WTC11 (cell line): ENCODE data around the gene IRAK4. TPM values are rescaled to one million over a fixed set of nuclear protein-coding genes. Genes with fewer than 3 reads are reported as not detected.
A peak's percentile ranks its signal among the peaks of the same experiment; 100 is the strongest.

Experiments used
- CREB1 ChIP-seq: sonication (generic); formaldehyde crosslinking; IDR thresholded peaks from 2 replicates; pipeline ENCODE4 v1.8.0; 2023; ENCODE audit warnings: mild to moderate bottlenecking, missing genetic modification reagents
- ESRRA ChIP-seq: sonication (generic); formaldehyde crosslinking; IDR thresholded peaks from 2 replicates; pipeline ENCODE4 v1.8.1; 2022; ENCODE audit warnings: mild to moderate bottlenecking, missing genetic modification reagents, borderline replicate concordance
- GABPB1 ChIP-seq: sonication (generic); formaldehyde crosslinking; IDR thresholded peaks from 2 replicates; pipeline ENCODE4 v1.8.1; 2023; ENCODE audit warnings: mild to moderate bottlenecking, missing genetic modification reagents
- IRF2 ChIP-seq: sonication (generic); formaldehyde crosslinking; IDR thresholded peaks from 2 replicates; pipeline ENCODE4 v1.8.0; 2022; ENCODE audit warnings: low read depth, missing genetic modification reagents, borderline replicate concordance
- MXD4 ChIP-seq: fragments of 250-450 bp; sonication (Bioruptor Pico); IDR thresholded peaks from 2 replicates; pipeline ENCODE4 v1.8.0; 2021; ENCODE audit warnings: mild to moderate bottlenecking, moderate library complexity, borderline replicate concordance
- MYBL2 ChIP-seq: sonication (generic); formaldehyde crosslinking; IDR thresholded peaks from 2 replicates; pipeline ENCODE4 v1.8.1; 2023; ENCODE audit warnings: mild to moderate bottlenecking, moderate library complexity, missing genetic modification reagents
- NFATC4 ChIP-seq: fragments of 250-450 bp; sonication (Bioruptor Pico); IDR thresholded peaks from 2 replicates; pipeline ENCODE4 v1.9.0; 2021; ENCODE audit warnings: mild to moderate bottlenecking
- NR3C1 ChIP-seq: sonication (generic); formaldehyde crosslinking; conservative IDR thresholded peaks from 2 replicates; pipeline ENCODE4 v1.8.1; 2023; ENCODE audit warnings: low read depth, mild to moderate bottlenecking, missing genetic modification reagents
- PRRX2 ChIP-seq: fragments of 250-450 bp; sonication (Bioruptor Pico); IDR thresholded peaks from 2 replicates; pipeline ENCODE4 v1.8.0; 2021; ENCODE audit warnings: mild to moderate bottlenecking
- SMAD4 ChIP-seq: sonication (generic); formaldehyde crosslinking; IDR thresholded peaks from 2 replicates; pipeline ENCODE4 v1.8.0; 2022; ENCODE audit warnings: mild to moderate bottlenecking, missing genetic modification reagents
- SP1 ChIP-seq: sonication (generic); formaldehyde crosslinking; conservative IDR thresholded peaks from 2 replicates; pipeline ENCODE4 v1.8.1; 2022; ENCODE audit warnings: missing genetic modification reagents
- TP53 ChIP-seq: sonication (generic); formaldehyde crosslinking; IDR thresholded peaks from 2 replicates; pipeline ENCODE4 v1.8.1; 2023; ENCODE audit warnings: mild to moderate bottlenecking, missing genetic modification reagents
- ZNF219 ChIP-seq: sonication (generic); formaldehyde crosslinking; IDR thresholded peaks from 2 replicates; pipeline ENCODE4 v1.8.0; 2023; ENCODE audit warnings: missing genetic modification reagents, mild to moderate bottlenecking, borderline replicate concordance
- ZNF416 ChIP-seq: fragments of 250-450 bp; sonication (Bioruptor Pico); IDR thresholded peaks from 2 replicates; pipeline ENCODE4 v1.9.0; 2021; ENCODE audit warnings: mild to moderate bottlenecking, inconsistent platforms
- total RNA-seq: library from RNA; stranded (reverse); gene quantifications from 3 replicates; pipeline ENCODE4 v1.2.3, GENCODE V29; 2021
- TF ChIP-seq, protein P1 (sequence below): fragments of 250-450 bp; sonication (Bioruptor Pico); IDR thresholded peaks from 2 replicates; pipeline ENCODE4 v1.9.0; 2021; ENCODE audit warnings: mild to moderate bottlenecking
- TF ChIP-seq, protein P2 (sequence below): fragments of 250-450 bp; sonication (Bioruptor Pico); IDR thresholded peaks from 2 replicates; pipeline ENCODE4 v1.8.0; 2021; ENCODE audit warnings: mild to moderate bottlenecking
- TF ChIP-seq, protein P3 (sequence below): sonication (generic); formaldehyde crosslinking; IDR thresholded peaks from 2 replicates; pipeline ENCODE4 v1.8.1; 2022; ENCODE audit warnings: low read depth, missing genetic modification reagents, borderline replicate concordance
- TF ChIP-seq, protein P4 (sequence below): sonication (generic); formaldehyde crosslinking; IDR thresholded peaks from 2 replicates; pipeline ENCODE4 v1.8.1; 2023; ENCODE audit warnings: mild to moderate bottlenecking, missing genetic modification reagents, moderate library complexity
- TF ChIP-seq, protein P5 (sequence below): sonication (generic); formaldehyde crosslinking; IDR thresholded peaks from 2 replicates; pipeline ENCODE4 v1.8.0; 2022; ENCODE audit warnings: missing genetic modification reagents
- TF ChIP-seq, protein P6 (sequence below): sonication (generic); formaldehyde crosslinking; IDR thresholded peaks from 2 replicates; pipeline ENCODE4 v1.8.1; 2022; ENCODE audit warnings: mild to moderate bottlenecking, missing genetic modification reagents, moderate library complexity, borderline replicate concordance
- TF ChIP-seq, protein P7 (sequence below): fragments of 250-450 bp; sonication (Bioruptor Pico); IDR thresholded peaks from 2 replicates; pipeline ENCODE4 v2.1.2; 2022; ENCODE audit warnings: mild to moderate bottlenecking, moderate library complexity
- TF ChIP-seq, protein P8 (sequence below): fragments of 250-450 bp; sonication (Bioruptor Pico); IDR thresholded peaks from 2 replicates; pipeline ENCODE4 v1.9.0; 2021; ENCODE audit warnings: mild to moderate bottlenecking
- TF ChIP-seq, protein P9 (sequence below): sonication (generic); formaldehyde crosslinking; IDR thresholded peaks from 2 replicates; pipeline ENCODE4 v1.8.1; 2022; ENCODE audit warnings: missing genetic modification reagents, borderline replicate concordance

IRAK4 gene
- total RNA-seq, 1 experiment from 2014 or later, result 6.5 TPM

DNA sequence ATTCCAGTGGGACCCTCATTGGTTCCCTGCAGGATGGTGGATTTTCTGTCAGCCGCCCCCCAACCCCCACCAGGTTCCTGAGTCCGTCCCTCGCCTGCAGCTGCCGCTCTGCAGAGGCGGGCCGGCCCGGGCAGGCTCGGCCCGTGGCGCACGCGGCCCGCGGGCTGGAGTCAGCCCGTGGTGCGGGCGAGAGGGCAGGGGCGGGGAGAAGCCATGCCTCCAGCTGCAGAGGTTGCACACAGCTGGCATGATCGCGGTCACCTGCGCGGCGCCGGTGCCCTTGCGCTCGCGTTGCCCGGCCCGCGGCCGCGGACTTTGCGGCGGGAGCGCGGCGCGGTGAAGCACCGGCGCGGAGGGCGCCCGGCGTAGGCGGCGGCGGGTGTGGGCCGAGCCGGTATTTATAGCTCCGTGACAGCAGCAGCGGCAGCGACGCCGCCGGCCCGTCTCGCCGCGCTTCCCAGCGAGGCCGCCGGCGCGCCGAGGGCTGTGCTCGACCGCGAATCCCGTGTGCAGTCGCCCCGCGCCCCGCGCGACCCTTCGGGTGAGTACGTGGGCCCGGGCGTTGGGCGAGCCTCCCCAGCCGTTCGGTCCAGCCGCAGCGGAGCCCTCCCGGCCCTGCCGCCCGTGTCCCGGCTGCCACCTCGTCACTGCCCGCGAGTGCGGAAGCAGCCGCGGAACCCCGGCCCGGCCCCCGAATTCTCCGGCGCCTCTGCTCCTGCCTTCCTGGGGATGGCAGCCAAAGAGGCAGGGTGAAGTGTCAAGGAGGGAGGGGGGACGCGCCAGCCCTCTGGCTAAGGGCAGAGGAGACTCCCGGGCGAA, 77.1 kb downstream of the IRAK4 start, which contains the start of gene TMEM117 (continued):
- TF ChIP-seq, protein P1, sequence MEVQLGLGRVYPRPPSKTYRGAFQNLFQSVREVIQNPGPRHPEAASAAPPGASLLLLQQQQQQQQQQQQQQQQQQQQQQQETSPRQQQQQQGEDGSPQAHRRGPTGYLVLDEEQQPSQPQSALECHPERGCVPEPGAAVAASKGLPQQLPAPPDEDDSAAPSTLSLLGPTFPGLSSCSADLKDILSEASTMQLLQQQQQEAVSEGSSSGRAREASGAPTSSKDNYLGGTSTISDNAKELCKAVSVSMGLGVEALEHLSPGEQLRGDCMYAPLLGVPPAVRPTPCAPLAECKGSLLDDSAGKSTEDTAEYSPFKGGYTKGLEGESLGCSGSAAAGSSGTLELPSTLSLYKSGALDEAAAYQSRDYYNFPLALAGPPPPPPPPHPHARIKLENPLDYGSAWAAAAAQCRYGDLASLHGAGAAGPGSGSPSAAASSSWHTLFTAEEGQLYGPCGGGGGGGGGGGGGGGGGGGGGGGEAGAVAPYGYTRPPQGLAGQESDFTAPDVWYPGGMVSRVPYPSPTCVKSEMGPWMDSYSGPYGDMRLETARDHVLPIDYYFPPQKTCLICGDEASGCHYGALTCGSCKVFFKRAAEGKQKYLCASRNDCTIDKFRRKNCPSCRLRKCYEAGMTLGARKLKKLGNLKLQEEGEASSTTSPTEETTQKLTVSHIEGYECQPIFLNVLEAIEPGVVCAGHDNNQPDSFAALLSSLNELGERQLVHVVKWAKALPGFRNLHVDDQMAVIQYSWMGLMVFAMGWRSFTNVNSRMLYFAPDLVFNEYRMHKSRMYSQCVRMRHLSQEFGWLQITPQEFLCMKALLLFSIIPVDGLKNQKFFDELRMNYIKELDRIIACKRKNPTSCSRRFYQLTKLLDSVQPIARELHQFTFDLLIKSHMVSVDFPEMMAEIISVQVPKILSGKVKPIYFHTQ, result no peak
- TF ChIP-seq, protein P2, sequence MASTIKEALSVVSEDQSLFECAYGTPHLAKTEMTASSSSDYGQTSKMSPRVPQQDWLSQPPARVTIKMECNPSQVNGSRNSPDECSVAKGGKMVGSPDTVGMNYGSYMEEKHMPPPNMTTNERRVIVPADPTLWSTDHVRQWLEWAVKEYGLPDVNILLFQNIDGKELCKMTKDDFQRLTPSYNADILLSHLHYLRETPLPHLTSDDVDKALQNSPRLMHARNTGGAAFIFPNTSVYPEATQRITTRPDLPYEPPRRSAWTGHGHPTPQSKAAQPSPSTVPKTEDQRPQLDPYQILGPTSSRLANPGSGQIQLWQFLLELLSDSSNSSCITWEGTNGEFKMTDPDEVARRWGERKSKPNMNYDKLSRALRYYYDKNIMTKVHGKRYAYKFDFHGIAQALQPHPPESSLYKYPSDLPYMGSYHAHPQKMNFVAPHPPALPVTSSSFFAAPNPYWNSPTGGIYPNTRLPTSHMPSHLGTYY (CRISPR knock-in tag), result no peak
- no peak for TF ChIP-seq NFATC4
- no peak for TF ChIP-seq ESRRA (CRISPR knock-in tag)
- TF ChIP-seq, protein P3, sequence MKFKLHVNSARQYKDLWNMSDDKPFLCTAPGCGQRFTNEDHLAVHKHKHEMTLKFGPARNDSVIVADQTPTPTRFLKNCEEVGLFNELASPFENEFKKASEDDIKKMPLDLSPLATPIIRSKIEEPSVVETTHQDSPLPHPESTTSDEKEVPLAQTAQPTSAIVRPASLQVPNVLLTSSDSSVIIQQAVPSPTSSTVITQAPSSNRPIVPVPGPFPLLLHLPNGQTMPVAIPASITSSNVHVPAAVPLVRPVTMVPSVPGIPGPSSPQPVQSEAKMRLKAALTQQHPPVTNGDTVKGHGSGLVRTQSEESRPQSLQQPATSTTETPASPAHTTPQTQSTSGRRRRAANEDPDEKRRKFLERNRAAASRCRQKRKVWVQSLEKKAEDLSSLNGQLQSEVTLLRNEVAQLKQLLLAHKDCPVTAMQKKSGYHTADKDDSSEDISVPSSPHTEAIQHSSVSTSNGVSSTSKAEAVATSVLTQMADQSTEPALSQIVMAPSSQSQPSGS (CRISPR knock-in tag), result no peak
- TF ChIP-seq SMAD4, result no peak
- TF ChIP-seq, protein P4, sequence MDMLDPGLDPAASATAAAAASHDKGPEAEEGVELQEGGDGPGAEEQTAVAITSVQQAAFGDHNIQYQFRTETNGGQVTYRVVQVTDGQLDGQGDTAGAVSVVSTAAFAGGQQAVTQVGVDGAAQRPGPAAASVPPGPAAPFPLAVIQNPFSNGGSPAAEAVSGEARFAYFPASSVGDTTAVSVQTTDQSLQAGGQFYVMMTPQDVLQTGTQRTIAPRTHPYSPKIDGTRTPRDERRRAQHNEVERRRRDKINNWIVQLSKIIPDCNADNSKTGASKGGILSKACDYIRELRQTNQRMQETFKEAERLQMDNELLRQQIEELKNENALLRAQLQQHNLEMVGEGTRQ (CRISPR knock-in tag), result no peak; the same call in 1 of the 2 replicates
- TF ChIP-seq, protein P5, sequence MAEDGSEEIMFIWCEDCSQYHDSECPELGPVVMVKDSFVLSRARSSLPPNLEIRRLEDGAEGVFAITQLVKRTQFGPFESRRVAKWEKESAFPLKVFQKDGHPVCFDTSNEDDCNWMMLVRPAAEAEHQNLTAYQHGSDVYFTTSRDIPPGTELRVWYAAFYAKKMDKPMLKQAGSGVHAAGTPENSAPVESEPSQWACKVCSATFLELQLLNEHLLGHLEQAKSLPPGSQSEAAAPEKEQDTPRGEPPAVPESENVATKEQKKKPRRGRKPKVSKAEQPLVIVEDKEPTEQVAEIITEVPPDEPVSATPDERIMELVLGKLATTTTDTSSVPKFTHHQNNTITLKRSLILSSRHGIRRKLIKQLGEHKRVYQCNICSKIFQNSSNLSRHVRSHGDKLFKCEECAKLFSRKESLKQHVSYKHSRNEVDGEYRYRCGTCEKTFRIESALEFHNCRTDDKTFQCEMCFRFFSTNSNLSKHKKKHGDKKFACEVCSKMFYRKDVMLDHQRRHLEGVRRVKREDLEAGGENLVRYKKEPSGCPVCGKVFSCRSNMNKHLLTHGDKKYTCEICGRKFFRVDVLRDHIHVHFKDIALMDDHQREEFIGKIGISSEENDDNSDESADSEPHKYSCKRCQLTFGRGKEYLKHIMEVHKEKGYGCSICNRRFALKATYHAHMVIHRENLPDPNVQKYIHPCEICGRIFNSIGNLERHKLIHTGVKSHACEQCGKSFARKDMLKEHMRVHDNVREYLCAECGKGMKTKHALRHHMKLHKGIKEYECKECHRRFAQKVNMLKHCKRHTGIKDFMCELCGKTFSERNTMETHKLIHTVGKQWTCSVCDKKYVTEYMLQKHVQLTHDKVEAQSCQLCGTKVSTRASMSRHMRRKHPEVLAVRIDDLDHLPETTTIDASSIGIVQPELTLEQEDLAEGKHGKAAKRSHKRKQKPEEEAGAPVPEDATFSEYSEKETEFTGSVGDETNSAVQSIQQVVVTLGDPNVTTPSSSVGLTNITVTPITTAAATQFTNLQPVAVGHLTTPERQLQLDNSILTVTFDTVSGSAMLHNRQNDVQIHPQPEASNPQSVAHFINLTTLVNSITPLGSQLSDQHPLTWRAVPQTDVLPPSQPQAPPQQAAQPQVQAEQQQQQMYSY (CRISPR knock-in tag), result no peak; the same call in 1 of the 2 replicates
- TF ChIP-seq PRRX2 (CRISPR knock-in tag), result no peak
- peak; percentile 39; the same call in 1 of the 2 replicates for TF ChIP-seq ZNF219
- TF ChIP-seq, protein P6, sequence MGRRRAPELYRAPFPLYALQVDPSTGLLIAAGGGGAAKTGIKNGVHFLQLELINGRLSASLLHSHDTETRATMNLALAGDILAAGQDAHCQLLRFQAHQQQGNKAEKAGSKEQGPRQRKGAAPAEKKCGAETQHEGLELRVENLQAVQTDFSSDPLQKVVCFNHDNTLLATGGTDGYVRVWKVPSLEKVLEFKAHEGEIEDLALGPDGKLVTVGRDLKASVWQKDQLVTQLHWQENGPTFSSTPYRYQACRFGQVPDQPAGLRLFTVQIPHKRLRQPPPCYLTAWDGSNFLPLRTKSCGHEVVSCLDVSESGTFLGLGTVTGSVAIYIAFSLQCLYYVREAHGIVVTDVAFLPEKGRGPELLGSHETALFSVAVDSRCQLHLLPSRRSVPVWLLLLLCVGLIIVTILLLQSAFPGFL, result no peak
- TF ChIP-seq, protein P7, sequence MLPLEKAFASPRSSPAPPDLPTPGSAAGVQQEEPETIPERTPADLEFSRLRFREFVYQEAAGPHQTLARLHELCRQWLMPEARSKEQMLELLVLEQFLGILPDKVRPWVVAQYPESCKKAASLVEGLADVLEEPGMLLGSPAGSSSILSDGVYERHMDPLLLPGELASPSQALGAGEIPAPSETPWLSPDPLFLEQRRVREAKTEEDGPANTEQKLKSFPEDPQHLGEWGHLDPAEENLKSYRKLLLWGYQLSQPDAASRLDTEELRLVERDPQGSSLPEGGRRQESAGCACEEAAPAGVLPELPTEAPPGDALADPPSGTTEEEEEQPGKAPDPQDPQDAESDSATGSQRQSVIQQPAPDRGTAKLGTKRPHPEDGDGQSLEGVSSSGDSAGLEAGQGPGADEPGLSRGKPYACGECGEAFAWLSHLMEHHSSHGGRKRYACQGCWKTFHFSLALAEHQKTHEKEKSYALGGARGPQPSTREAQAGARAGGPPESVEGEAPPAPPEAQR (CRISPR knock-in tag), result no peak
- TF ChIP-seq GABPB1, result no peak
- no peak for TF ChIP-seq TP53
- TF ChIP-seq, protein P8, sequence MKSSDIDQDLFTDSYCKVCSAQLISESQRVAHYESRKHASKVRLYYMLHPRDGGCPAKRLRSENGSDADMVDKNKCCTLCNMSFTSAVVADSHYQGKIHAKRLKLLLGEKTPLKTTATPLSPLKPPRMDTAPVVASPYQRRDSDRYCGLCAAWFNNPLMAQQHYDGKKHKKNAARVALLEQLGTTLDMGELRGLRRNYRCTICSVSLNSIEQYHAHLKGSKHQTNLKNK (CRISPR knock-in tag), result no peak
- TF ChIP-seq SP1 (CRISPR knock-in tag), result no peak
- TF ChIP-seq MXD4, result no peak
- TF ChIP-seq NR3C1 (CRISPR knock-in tag), result no peak
- TF ChIP-seq ZNF416 (CRISPR knock-in tag), result no peak
- 0 out of 2 replicates have a peak, but pooled peaks have one; percentile 28 for TF ChIP-seq MYBL2
- TF ChIP-seq, protein P9, sequence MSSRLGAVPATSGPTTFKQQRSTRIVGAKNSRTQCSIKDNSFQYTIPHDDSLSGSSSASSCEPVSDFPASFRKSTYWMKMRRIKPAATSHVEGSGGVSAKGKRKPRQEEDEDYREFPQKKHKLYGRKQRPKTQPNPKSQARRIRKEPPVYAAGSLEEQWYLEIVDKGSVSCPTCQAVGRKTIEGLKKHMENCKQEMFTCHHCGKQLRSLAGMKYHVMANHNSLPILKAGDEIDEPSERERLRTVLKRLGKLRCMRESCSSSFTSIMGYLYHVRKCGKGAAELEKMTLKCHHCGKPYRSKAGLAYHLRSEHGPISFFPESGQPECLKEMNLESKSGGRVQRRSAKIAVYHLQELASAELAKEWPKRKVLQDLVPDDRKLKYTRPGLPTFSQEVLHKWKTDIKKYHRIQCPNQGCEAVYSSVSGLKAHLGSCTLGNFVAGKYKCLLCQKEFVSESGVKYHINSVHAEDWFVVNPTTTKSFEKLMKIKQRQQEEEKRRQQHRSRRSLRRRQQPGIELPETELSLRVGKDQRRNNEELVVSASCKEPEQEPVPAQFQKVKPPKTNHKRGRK (CRISPR knock-in tag), result no peak
- no peak for TF ChIP-seq CREB1 (CRISPR knock-in tag)
- TF ChIP-seq IRF2 (CRISPR knock-in tag), result no peak
